GM18526 (cell line): ENCODE measurements around the gene NDUFC2.

Source experiments
- POLR2A ChIP-seq: IDR thresholded peaks from 3 replicates; pipeline ENCODE4 v1.6.1; 2011; ENCODE audit not compliant: insufficient read length; ENCODE audit errors: extremely low read depth

The NDUFC2 gene

DNA sequence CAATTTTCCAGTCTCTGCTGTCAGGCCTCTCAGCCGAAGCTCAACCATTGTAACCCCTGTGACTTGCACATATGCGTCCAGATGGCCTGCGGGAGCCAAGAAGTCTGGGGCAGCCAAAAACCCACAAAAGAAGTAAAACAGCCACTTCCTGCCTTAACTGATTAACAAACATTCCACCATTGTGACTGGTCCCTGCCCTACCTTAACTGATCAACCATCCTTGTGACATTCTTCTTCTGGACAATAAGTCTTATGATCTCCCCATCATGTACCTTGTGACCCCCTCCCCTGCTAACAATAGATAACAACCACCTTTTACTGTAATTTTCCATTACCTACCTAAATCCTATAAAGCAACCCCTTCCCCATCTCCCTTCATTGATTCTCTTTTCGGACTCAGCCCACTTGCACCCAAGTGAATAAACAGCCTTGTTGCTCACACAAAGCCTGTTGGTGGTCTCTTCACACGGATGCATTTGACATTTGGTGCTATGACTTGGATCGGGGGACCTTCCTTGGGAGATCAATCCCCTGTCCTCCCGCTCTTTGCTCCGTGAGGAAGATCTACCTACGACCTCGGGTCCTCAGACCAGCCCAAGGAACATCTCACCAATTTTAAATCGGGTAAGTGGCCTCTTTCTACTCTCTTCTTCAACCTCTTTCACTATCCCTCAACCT is 1.3 kb upstream of the NDUFC2 start:
- no peak for TF ChIP-seq POLR2A

DNA sequence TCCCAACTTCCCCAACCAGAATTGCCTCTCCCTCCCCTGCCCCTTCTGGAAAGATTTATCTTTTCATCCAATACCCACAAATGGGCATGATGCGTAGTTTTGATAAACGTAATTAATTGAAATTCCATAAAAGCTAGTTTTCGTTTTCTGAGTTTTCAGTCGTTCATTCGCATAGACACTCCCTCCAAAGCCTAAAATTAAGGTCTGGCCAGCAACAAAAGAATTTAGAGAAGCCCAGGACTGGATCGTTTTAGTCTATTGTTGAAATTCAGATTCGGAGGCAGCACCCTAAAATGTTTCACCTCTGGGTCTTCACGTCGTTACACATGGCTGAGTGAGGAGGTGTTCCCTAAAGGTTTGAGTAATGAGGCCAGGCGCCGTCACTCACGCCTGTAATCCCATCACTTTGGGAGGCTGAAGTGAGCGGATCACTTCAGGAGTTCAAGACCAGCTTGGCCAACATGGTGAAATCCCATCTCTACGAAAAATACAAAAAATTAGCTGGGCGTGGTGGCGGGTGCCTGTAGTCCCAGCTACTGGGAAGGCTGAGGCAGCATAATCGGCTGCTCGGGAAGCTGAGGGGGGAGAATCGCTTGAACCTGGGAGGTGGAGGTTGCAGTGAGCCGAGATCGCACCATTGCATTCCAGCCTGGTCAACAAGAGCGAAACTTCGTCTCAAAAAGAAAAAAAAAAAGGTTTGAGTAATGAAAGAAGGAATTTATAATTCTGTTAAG is 589 bp upstream of the NDUFC2 start:
- TF ChIP-seq POLR2A: no peak

DNA sequence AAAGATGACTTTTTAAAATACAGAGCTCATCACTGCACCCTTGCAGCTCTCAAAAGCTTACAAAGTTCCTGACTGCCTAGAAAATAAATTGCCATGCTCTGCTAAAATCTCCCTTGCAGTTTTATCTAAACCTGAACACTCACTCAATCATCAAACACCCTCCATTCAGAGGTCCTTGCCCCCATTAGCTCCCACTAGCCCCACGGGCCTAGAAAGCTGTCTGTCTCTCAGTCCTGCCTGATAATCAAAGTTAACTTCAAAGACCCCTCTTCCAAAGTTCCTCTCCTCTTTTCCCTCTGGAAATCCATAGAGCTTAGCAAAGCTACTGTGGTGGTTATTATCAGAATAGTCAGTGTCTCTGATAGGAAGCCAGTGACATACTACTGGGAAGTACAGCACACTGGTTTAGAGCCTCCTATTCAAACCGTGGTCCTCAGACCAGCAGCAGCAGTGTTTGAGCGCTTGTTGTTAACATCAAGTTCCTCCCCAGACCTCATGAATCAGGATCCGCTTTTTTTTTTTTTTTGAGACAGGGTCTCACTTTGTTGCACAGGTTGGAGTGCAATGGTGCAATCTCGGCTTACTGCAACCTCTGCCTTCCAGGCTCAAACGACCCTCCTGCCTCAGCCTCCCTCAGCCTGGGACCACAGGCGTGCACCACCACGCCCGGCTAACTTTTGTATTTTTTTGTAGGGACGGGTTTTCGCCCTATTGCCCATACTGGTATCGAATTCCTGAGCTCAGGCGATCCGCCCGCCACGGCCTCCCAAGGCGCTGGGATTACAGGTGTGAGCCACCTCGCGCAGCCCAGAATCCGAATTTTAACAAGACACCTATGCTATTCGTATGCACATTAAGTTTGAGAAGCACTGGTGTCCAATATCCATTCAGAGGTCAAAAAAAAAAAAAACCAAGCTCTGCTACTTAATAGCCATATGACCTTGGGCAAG is 1.2 kb downstream of the NDUFC2 start:
- TF ChIP-seq POLR2A: no peak

DNA sequence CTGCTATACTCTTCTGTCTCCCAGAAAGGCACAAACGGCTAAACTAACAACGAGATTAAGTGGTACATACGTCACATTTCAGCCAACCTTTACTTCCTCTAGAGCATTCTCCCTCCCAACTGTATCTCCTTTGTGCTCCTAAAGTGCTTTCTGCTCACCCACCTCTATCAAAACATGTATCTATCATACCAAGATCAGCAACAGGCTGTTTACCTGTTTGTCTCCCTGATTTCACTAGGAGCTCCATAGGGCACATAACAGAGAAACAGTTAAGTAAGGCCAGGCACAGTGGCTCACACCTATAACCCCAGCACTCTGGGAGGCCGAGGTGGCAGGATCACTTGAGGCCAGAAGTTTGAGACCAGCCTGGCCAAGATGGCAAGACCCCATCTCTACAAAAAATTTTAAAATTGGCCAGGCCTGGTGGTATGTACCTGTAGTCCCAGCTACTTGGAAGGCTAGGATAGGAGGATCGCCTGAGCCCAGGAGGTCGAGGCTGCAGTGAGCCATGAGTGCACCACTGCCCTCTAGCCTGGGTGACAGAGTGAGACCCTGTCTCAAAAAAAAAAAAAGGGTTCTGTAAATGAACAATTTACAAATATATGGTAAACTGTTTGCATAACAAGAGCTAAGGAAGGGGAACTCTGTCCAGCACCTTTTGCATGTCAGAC is 2.8 kb downstream of the NDUFC2 start:
- TF ChIP-seq POLR2A: no peak

DNA sequence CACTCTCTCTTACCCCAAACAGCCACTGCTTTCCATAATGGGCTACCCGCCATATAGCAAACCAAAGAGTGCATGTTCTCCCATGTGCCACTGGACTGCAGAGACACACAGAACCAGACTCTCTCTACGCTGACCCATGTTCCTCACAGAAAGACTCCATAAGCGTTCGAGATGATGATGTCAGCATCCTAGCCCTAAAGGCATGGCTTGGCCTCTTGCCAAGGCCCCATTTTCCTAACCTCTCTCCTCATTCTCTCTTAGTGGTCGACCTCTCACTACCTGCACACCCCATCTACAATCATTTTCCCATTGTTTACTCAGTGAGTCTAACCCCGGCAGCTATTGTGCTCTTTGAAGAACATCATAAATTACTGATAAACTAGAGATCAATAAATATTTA is 4.9 kb downstream of the NDUFC2 start:
- TF ChIP-seq POLR2A: no peak

DNA sequence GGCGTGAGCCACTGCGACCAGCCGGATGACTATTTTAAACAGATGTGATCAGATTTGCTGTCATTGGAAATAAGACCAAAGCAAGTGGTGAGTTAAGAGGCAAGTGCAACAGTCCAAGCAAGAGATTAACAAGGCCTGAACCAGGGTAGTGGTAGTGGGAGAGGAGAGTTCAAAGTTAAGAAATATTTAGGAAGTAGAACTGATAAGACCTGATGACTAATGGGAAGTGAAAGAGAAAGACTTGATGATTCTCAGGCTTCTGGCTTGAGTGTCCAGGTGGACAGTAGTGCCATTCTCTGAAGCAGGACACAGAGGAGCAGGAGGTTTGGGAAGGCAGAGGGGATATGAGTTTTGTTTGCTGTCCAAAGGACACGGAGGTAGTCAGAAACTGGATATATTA is 7.2 kb downstream of the NDUFC2 start:
- no peak for TF ChIP-seq POLR2A

DNA sequence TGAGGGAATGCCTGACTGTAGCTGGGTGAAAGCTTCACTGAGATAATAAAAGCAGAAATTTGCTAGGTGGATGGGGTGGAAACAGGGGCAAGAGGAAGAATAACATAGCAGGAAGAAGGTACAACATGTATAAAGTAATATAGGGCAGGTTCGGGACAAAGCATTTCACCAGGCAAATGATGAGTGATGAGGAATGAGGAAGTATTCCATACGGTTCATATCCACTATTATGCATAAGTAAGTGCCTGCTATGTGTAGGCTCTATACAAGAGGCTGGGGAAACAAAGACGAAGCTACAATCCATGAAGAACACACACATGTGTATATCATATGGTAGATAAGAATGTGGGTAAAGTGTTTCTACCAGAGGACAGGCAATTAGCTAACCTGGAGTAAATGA is 7.9 kb downstream of the NDUFC2 start:
- TF ChIP-seq POLR2A: no peak

DNA sequence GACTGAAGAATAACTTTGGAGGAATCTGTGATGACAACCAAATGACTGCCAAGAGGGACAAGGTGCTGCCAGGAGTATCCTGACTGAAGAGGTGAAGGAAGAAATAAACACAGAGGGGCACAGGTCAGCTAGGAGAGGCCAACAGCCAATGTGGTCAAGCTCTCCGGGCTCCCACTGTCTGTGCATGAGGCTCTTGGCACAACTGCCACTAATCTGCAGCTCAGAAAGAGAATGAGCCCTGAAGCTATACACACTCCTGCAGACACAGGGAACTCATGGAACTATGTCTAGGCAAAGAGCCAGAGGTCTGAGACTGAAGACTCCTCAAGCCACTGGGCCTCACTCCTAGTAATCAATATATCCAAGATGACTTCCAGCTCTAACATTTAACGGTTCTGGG is 9.0 kb downstream of the NDUFC2 start:
- no peak for TF ChIP-seq POLR2A

DNA sequence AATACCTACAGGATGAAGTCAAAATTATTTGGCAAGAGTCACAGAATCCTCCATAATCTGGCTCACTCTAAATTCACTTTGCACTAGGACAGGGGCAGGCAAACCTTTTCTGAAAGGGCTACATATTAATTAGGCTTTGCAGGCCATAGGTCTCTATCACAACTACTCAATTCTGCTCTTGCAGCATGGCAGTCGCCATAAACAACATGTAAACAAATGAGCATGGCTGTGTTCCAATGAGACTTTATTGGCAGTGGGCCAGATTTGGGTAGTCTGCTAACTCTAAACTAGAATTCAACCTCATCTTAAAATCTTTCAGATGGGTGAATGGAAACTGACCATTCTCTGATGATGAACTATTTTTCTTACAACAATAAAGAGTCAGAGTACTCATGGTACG is 10.2 kb downstream of the NDUFC2 start:
- TF ChIP-seq POLR2A: no peak

DNA sequence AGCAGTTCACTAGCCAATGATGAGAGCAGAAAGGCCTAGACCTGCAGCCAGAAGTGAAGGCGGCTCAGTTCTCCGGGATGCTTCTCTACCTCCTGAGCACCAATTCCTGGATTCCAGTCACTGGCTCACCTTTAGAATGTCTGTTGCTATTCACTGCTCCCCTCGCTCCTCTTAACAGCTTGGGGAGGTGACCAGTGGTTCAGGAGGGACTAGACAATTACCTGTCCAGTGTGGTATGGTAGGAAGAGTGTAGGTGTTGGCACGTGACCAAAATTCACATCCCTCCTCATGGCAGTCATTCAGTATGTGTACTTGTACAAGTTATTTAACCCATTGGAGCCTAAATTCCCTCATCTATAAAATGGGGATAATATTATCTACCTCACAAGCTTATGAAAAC is 12.0 kb downstream of the NDUFC2 start:
- TF ChIP-seq POLR2A: no peak

DNA sequence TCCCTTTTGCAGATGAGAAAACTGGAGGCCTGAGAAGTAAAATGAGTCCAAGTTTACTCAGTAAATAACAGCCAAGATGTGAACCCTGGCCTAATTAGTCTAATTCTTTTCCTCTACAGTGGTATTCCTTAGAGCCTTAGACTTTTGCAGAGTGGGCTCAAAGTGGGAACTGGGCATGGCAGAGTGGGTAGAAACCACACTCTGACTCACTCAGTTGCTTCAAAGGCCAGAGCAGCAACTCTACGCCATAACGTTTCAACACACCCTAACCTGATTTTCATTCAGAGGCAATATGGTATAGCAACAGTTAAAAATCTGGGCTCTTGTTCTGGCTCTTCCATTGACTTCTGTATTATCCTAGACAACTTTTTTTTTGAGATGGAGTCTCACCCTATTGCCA is 13.2 kb downstream of the NDUFC2 start:
- TF ChIP-seq POLR2A: no peak

DNA sequence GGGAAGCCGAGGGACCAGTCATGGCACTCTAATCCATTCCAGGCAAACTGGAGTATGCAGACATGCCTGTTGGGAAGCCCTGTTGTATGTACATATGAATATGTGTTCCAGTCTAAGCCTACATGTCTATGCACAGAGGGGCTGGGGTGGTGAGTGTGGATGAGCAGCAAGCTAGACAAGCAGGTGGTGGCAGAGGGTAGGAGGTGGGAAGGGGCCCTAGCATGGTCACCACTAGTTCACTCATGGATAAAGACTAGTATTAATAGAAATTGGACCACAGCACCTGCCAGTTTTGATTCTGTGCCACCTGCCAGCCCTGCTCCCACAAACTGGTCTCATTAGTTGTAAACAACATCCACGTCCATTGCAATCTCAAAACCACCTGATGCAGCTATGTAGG is 14.5 kb downstream of the NDUFC2 start:
- no peak for TF ChIP-seq POLR2A

DNA sequence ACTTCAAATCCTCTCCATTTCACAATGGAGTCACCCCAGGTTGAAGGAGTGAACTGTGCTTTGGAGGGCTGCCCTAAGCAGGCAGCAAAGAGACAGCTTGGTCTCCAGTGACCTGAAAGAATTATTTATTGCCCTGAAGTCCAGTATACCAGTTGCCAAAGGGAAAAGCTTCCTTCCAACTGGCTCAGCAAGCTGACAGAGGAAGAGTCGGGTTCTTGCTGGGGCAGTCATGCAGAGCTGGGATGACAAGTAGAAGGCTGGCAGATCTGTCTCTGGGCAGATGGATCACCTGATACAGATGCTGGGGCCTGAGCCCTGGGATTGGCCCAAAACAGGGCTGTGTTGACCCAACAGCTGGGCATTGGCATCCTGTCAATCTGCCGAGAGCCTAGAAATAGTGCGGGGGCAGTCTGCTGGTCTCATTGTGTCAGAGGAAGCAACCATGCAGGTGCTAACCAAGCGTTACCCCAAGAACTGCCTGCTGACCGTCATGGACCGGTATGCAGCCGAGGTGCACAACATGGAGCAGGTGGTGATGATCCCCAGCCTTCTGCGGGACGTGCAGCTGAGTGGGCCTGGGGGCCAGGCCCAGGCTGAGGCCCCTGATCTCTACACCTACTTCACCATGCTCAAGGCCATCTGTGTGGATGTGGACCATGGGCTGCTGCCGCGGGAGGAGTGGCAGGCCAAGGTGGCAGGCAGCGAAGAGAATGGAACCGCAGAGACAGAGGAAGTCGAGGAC is 16.1 kb downstream of the NDUFC2 start, which contains the start of gene THRSP:
Gene THRSP (plus strand): TSS at position 422 of the 742 bp plus-strand sequence. CDS start 21 bp downstream, at position 443.
- no peak for TF ChIP-seq POLR2A

DNA sequence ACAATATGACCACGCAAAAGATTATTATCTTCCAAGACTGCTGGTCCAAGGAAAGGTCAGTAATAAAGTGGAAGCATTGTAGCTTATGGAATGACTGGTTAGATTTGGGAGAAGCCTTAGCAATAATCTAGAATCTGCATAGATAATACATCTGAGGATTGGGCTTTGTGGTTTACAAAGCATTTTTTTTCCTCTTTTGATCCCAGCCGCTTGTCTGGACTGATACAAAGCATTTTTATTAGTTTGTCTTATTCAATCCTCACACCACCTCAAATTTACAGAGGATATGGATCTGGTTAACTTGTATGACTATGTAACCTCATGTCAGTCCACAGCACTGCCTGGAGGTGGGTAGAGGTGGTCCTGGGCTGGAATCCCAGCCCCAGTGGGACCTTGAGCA is 17.0 kb downstream of the NDUFC2 start:
- TF ChIP-seq POLR2A: no peak
